ENCODE measurements around the gene PTPRM. TPM values are rescaled to one million over a fixed set of nuclear protein-coding genes. Genes with fewer than 3 reads are reported as not detected.
A peak's percentile ranks its signal among the peaks of the same experiment; 100 is the strongest.

PTPRM gene
- total and polyA plus RNA-seq, 2 of the 4 experiments (the other 2 are of a cell fraction), result 28.3 to 51.2 TPM

DNA sequence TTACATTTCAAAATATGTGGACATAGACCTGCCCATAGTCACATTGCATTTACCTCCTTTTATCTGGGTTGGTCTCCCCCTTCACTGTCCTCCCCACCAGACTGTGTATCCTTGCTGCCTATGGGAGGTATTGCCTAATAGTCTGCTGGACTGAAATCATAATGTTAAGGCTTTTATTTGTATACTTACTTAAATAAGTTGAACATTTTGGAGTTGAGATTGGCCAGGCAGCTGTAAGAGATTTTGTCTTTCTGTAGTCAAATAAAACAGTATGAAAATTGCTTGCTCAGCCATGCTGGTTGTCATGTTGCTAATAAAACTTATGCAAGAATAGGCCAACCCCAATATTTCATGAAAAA is 280.9 kb downstream of the PTPRM start:
- no peak overlapping the region for H4K5ac ChIP-seq (ENCODE audit: low read depth, low read length)
- H2BK120ac ChIP-seq (ENCODE audit: low read depth, low read length), result no peak overlapping the region
- no peak overlapping the region for H3K27ac ChIP-seq (ENCODE audit: insufficient read depth, low read length)
- no peak overlapping the region for H2AFZ ChIP-seq (replicated peaks; ENCODE audit: low read length, poor library complexity)
- ChIA-PET POLR2A (ENCODE audit: unreplicated experiment) (no interaction called here), CTCF (no interaction called here)
- H3K23ac ChIP-seq (ENCODE audit: low read depth, low read length), result no peak overlapping the region
- H4K91ac ChIP-seq (ENCODE audit: insufficient read depth, low read depth, low read length), result no peak overlapping the region
- no peaks in the 10 kb centered on the region for H4K20me1 ChIP-seq (ENCODE audit: insufficient read depth, low read length)
- H3K9me3 ChIP-seq (ENCODE audit: control insufficient read depth, insufficient read depth, low read length), result peaks cover 7% of the 10 kb centered on the region
- no peaks in the 10 kb centered on the region for H3K4me1 ChIP-seq (ENCODE audit: control insufficient read depth, insufficient read depth, low read length)
- no peak overlapping the region for H2AK9ac ChIP-seq (replicated peaks; ENCODE audit: low read depth, low read length, poor library complexity)
- H3K27me3 ChIP-seq (ENCODE audit: control insufficient read depth, insufficient read depth, low read length), result no peaks in the 10 kb centered on the region
- intact Hi-C loops (cut with micrococcal nuclease), result no loop called here
- no peak overlapping the region for H3K18ac ChIP-seq (ENCODE audit: low read depth, low read length)
- H2AK5ac ChIP-seq (ENCODE audit: low read depth, low read length), result no peak overlapping the region
- no peaks in the 10 kb centered on the region for H3K9me1 ChIP-seq (ENCODE audit: insufficient read depth, low read length)
- no peak overlapping the region for H2BK20ac ChIP-seq (ENCODE audit: low read depth, low read length)
- no peak overlapping the region for H2BK5ac ChIP-seq (ENCODE audit: low read depth, low read length, poor library complexity, severe bottlenecking)
- H2BK15ac ChIP-seq (ENCODE audit: low read depth, low read length), result no peak overlapping the region
- H3K4me3 ChIP-seq (ENCODE audit: insufficient read depth, low read depth, low read length), result no peak overlapping the region
- H3K4ac ChIP-seq (ENCODE audit: low read depth, low read length), result no peak overlapping the region
- no TSS peak for BruUV-seq (replicated peaks)
- H3K4me2 ChIP-seq (ENCODE audit: low read depth, low read length), result no peak overlapping the region
- dilution Hi-C loops (cut with HindIII; ENCODE audit: low sequenced_read_pairs, unreplicated experiment), result no loop called here
- peaks cover 2% of the 10 kb centered on the region; the same call in 1 of the 2 replicates for H3K36me3 ChIP-seq (ENCODE audit: control insufficient read depth, insufficient read depth, low read length)
- ATAC-seq (ENCODE audit: low read depth) (peak; percentile 64), DNase-seq (peak; percentile 18)
- no peak overlapping the region for H4K8ac ChIP-seq (ENCODE audit: low read depth in 2 of 2, low read length in 2 of 2)
- no peak overlapping the region for H3K56ac ChIP-seq (ENCODE audit: extremely low read depth, insufficient read depth, low read length)
- H3K79me1 ChIP-seq (ENCODE audit: low read depth in 1 of 2, low read length in 2 of 2), result peaks cover 0 to 7% of the 10 kb centered on the region in 2 experiments; a peak in 2 of 4 replicates
- peak; percentile 73 for TF ChIP-seq CEBPB (IDR thresholded peaks at IDR 0.05; ENCODE audit: low read depth, low read length)
- TF ChIP-seq, protein P1, sequence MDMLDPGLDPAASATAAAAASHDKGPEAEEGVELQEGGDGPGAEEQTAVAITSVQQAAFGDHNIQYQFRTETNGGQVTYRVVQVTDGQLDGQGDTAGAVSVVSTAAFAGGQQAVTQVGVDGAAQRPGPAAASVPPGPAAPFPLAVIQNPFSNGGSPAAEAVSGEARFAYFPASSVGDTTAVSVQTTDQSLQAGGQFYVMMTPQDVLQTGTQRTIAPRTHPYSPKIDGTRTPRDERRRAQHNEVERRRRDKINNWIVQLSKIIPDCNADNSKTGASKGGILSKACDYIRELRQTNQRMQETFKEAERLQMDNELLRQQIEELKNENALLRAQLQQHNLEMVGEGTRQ (IDR thresholded peaks at IDR 0.05; ENCODE audit: low read depth, low read length), result no peak
- H3K9ac ChIP-seq (ENCODE audit: low read depth, low read length), result no peak overlapping the region
- no peak overlapping the region for H3K14ac ChIP-seq (replicated peaks; ENCODE audit: low read depth, low read length)
- in situ Hi-C loops (cut with MboI; ENCODE audit: low sequenced_read_pairs), result no loop called here
